NCI-H1694 (cell line): ENCODE data around the gene ZBTB20.

ENCODE experiments used
- DNase-seq: peaks from one replicate; lab custom pipeline; 2025; lab: John Stamatoyannopoulos, UW

The ZBTB20 gene

GRCh38 chr3:114444216-114444615, 702.9 kb downstream of the ZBTB20 start:
- no peak for DNase-seq

DNA sequence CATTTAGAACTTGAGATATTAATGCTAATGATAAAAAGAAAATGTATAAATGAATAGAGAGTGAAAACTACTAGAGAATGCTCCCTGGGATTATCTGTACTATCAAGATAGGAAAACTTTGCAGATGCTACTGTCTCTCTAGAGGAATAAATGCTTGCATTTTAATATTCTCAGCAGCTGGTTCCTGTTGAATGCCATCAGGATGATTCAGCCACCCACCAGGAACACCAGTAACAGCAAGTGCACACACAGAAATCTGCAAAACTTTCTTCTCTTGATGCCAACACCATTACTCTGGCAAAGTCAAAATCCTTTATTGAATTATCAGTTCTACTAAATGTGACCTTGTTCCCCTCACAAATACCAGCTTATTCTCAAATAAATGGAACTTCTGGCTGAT, 704.8 kb downstream of the ZBTB20 start:
- DNase-seq: no peak

DNA sequence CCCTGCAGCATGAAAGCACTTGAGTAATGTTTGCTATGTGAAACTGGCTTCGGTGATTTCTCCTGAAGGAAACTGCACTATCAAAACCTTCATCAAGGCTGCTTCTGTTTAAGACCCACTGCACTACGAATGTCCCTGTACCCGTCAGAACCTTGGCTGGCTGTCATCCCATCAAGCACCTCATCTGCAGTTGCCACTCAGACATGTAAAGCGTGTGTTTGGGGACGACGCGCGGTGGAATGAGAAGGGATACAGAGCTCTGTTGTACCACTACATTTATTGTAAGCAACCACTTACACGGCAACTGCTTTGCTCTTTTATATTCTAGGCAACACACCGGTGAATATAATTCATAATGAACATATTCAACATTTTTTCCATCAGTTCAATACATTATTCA, 705.7 kb downstream of the ZBTB20 start:
- no peak for DNase-seq

GRCh38 chr3:114440700-114441099, 706.4 kb downstream of the ZBTB20 start:
- DNase-seq: no peak

DNA sequence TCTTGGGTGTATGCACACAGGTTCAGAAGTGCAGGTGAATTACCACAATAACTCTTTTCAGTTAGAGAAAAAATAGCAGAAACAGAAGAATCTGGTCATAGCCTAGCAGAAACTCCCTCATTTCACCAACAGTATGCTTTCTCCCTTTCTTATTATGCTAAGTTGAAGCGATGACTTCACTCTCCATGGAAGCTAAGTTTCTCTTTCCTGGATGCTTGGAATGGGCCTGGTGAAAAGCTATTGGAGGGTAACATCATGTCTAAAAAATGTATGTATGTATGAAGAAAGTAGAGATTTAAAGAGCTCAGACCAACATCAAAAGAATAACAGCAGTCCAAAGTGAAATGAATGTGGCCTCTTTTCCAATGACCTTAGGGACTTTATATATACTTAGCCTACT, 707.8 kb downstream of the ZBTB20 start:
- DNase-seq: no peak

DNA sequence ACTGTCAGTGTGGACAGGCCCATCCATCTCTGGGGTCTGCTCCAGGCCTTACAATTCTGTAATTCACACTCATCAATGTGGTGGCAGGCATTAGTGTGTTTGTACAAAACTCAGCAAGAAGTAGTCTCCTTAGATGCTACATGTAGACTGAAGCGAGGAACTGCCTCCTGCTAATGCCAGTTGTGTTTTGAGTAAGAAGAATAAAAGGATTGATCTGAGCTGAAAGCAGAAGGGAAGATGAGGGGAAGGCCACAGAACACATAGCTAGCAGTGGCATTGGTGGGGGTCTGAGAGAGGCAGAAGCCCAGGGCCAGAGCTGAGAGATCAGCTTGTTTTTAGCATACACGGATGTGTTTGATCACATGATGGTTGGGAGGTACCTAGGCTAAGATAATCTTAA, 709.2 kb downstream of the ZBTB20 start:
- DNase-seq: no peak

DNA sequence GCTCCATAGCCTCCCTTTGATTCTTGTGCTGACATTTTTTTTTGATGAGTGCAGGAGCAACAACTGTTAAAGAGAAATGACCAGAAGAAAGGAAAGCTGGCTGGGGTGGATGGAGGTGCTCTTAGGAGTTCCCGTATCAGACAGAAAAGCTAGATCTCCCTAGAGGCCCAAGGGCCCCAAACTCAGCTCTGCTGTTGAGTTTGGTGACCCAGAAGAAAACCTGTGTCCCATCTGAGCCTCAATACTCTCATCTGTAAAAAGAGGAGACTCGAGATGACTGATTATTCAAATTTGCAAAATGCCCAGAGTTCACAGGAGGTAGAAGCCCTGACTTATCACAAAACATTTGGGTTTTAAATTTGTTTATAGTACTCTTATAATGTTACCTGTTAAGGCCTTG, 710.9 kb downstream of the ZBTB20 start:
- DNase-seq: no peak

DNA sequence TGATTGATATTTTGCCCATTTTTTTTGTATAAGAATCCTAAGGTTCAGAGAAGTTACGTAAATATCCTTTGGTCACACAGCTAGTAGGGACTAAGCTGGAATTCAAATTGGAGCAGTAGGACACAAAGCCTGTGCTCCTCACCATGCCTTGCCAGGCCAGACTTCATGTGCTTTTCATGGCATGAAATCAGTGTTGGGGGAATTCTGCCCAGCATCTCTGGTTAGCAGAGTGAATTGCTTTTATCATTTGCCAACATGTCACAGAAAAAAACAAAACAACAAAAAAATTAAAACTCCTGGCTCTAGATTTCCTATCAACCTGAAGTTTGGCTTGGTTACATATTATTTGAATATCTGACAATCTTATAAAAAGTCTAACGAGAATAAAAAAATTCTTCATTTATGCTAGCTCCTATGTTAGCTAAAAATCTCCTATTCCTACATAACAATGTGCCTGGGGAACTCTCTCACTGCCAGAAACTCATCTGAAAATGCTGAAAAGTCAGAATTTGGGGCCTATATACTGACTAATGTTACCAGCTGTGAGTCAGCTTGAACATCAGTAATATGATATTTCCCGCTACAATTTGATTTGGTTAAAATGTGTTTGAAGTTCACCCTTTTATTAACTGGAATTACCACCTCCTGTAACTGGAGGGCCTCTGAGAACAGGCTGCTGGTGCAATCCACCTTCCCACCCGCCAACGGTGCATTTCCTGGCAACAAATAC, 711.5 kb downstream of the ZBTB20 start:
- no peak for DNase-seq

DNA sequence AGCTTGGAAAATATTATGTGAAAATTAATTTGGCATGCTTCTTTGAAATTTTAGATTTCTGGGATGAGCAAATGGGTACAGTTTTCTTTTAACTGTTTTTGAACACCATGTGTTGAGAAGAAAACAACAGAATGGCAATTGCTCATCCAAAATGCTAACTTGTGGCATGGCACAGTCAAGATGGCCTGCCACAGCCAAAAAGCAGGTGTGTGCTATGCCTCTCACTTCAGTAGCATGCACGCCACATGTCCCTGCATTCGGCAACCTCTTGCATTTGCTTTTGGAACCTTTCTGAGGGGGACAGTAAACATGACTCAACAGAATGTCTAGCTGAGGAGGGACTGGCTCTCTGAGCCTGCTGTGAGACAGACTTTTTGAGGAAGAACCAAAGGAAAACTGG, 714.8 kb downstream of the ZBTB20 start:
- DNase-seq: no peak

GRCh38 chr3:114428044-114428595, 719.0 kb downstream of the ZBTB20 start:
- DNase-seq: no peak

GRCh38 chr3:114427285-114428043, 719.6 kb downstream of the ZBTB20 start:
- no peak for DNase-seq

DNA sequence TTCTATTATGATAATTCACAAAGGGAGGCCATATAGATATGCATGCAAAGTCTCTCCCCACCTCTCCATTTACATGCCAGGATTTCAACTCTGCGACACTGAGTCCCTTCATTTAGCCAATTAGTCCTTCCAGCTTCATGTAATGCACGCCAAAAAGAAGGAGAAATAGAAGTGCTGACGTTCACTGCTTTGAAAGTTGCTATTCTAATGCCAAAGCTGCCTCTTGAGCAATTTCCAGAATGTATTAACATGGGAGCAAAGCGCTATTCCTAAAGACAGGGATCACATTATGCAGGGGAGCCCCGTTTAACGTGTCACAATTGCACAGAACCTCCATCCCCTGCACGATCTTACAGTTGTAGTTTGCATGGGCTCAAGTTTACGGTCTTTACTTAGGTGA, 722.8 kb downstream of the ZBTB20 start:
- no peak for DNase-seq

GRCh38 chr3:114421204-114421603, 725.9 kb downstream of the ZBTB20 start:
- DNase-seq: no peak

- DNase-seq: no peak
Observed at GRCh38 chr3:114420072-114420471, 727.0 kb downstream of the ZBTB20 start.

DNA sequence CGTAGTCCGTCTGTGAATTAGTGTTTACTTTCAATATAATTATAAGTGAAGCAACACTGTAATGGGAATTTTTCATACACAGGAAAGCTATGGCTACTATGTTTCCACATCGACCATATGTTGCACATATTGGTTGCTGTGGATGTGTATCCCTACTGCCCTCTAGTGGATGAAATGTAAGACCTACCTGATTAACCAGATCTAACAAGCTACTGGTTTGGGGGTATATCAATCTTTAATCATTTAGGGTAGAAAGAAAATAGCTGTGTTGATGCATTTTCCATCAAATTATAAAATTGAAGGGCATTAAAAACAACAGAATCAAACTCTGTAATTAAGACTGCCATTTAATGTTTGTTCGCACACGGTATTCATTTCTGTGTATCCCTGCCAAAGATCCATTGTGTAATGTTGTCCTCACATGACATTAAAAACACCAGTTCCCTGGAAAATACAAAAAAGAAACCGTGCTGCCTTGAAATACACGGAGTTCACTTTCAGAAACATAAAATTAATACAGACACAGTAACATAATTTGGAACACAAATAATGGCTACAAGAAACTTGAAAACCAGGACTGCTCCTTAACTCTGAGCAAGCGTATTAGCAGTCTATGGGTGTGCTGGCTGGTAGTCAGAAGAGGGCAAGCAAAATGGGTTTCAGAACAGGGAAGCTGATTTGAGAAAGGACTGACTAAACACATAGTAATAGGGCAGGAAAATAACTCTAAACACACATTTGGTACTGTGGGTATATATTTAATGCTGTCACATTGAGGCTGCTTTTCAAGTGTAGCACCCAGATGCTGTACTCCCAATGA, 728.2 kb downstream of the ZBTB20 start:
- DNase-seq: peak; percentile 84

DNA sequence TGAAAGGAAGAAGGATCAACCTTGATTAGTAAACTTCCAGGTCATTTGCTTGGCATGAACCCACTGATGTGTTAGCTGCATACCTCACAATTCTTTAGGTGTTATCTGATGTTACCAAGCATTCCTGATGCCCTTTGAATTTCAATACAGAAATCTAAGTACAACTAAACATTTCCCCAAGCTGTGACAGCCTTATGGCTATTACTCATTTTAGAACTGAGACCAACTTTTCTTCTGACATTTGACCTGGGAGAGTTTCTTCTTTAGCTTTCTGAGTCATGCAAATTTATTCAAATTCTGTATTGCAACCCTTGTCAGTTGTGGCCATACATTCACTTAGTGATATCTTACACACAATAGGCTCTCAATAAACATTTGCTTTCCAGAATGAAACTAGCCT, 729.0 kb downstream of the ZBTB20 start:
- DNase-seq: no peak

GRCh38 chr3:114417675-114418074, 729.4 kb downstream of the ZBTB20 start:
- DNase-seq: no peak

DNA sequence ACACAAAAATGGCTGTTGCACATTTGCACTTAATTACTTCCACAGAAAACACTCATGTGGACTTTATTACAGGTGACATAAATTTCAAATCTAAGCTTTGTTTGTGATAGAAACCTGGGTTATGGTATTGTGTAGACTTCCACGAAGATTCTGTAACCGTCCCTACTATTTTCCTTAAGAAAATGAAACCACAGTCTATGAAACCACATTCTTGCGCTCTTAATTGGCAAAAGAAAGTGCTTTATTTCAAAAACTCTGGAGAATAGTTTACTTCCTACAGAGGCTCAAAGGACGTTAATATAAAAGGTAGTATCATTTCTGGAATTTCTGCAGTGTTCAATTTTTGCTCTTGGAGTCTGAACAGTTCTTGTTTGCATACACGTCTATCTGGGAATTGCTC, 729.8 kb downstream of the ZBTB20 start:
- DNase-seq: no peak

GRCh38 chr3:114411811-114412803, 735.0 kb downstream of the ZBTB20 start:
- DNase-seq: no peak

GRCh38 chr3:114411190-114411668, 735.9 kb downstream of the ZBTB20 start:
- no peak for DNase-seq
